Measurements from ENCODE around the gene ZMIZ1. TPM values are rescaled to one million over a fixed set of nuclear protein-coding genes. Genes with fewer than 3 reads are reported as not detected.

Gene ZMIZ1
- total RNA-seq, 1 experiment from 2014 or later: 28.4 TPM

GRCh38 chr10:79230850-79231249 is 162.1 kb downstream of the ZMIZ1 start:
- no peak for DNase-seq (ENCODE audit: low read depth, low spot score)
- TF ChIP-seq JUND (IDR thresholded peaks at IDR 0.05): no peak
- no peak for TF ChIP-seq ATF3 (IDR thresholded peaks at IDR 0.05)
- no peak for TF ChIP-seq ZNF274 (IDR thresholded peaks at IDR 0.05; ENCODE audit: low read depth, low read length)
- TF ChIP-seq SP1 (IDR thresholded peaks at IDR 0.05; ENCODE audit: low read depth): no peak
- ChIA-PET POLR2A (no interaction called here), CTCF (no interaction called here), RAD21 (ENCODE audit: low non-redundant PET in 1 of 2, low total read pairs in 2 of 2, uncharacterized antibody in 2 of 2, unreplicated experiment in 2 of 2) (no interaction called here)
- ATAC-seq: no peak
- Histone ChIP-seq H3K9me2 (ENCODE audit: insufficient read depth) (no peaks in the 10 kb centered on the region), H2AFZ (ENCODE audit: low read depth, low read length, poor library complexity, severe bottlenecking) (no peak overlapping the region), H3K9ac (ENCODE audit: low read length) (no peak overlapping the region), H3K4me3 (replicated peaks in 1 of 2; ENCODE audit: low read depth in 1 of 2, low read length in 2 of 2) (no peak overlapping the region), H3K27me3 (ENCODE audit: insufficient read depth, low read length) (no peaks in the 10 kb centered on the region), H3K27ac (ENCODE audit: low read depth, low read length) (no peak overlapping the region), H3K9me3 (ENCODE audit: control insufficient read depth in 1 of 2, insufficient read depth in 1 of 2, low read depth in 1 of 2, low read length in 2 of 2) (no peaks in the 10 kb centered on the region), H3K4me2 (ENCODE audit: low read length) (no peak overlapping the region), H4K20me1 (ENCODE audit: insufficient read depth) (no peaks in the 10 kb centered on the region), H3K36me3 (ENCODE audit: control insufficient read depth in 1 of 2, insufficient read depth in 2 of 2, low read length in 2 of 2) (no peaks in the 10 kb centered on the region), H3K79me2 (ENCODE audit: insufficient read depth, low read length) (no peaks in the 10 kb centered on the region), H3K4me1 (ENCODE audit: control insufficient read depth in 1 of 2, insufficient read depth in 2 of 2, low read length in 2 of 2) (no peaks in the 10 kb centered on the region)
- intact Hi-C loops (cut with micrococcal nuclease): no loop called here
- BruUV-seq (replicated peaks): no TSS peak

- no peak for DNase-seq (ENCODE audit: low read depth, low spot score)
- H3K27me3 ChIP-seq (ENCODE audit: insufficient read depth, low read length): no peaks in the 10 kb centered on the region
- POLR2A ChIA-PET: no interaction called here
- H3K9me3 ChIP-seq (ENCODE audit: control insufficient read depth in 1 of 2, insufficient read depth in 1 of 2, low read depth in 1 of 2, low read length in 2 of 2): no peaks in the 10 kb centered on the region
- H2AFZ ChIP-seq (ENCODE audit: low read depth, low read length, poor library complexity, severe bottlenecking): no peak overlapping the region
- H3K9me2 ChIP-seq (ENCODE audit: insufficient read depth): no peaks in the 10 kb centered on the region
- TF ChIP-seq REST (IDR thresholded peaks at IDR 0.05; ENCODE audit: low read depth) (no peak), ZFX (IDR thresholded peaks at IDR 0.05) (no peak), ZNF274 (IDR thresholded peaks at IDR 0.05; ENCODE audit: low read depth, low read length) (no peak), MAX (IDR thresholded peaks at IDR 0.05) (no peak), RAD21 (IDR thresholded peaks at IDR 0.05; ENCODE audit: low read depth) (no peak), CEBPB (IDR thresholded peaks at IDR 0.05; ENCODE audit: low read depth) (no peak)
- H3K9ac ChIP-seq (ENCODE audit: low read length): no peak overlapping the region
- no peak overlapping the region for H3K4me2 ChIP-seq (ENCODE audit: low read length)
- no peaks in the 10 kb centered on the region for H3K4me1 ChIP-seq (ENCODE audit: control insufficient read depth in 1 of 2, insufficient read depth in 2 of 2, low read length in 2 of 2)
- intact Hi-C loops (cut with micrococcal nuclease): no loop called here
- no peak for ATAC-seq
- CTCF ChIA-PET: no interaction called here
- H3K27ac ChIP-seq (ENCODE audit: low read depth, low read length): no peak overlapping the region
- RAD21 ChIA-PET (ENCODE audit: low non-redundant PET in 1 of 2, low total read pairs in 2 of 2, uncharacterized antibody in 2 of 2, unreplicated experiment in 2 of 2): no interaction called here
- no peaks in the 10 kb centered on the region for H3K36me3 ChIP-seq (ENCODE audit: control insufficient read depth in 1 of 2, insufficient read depth in 2 of 2, low read length in 2 of 2)
- H3K79me2 ChIP-seq (ENCODE audit: insufficient read depth, low read length): no peaks in the 10 kb centered on the region
- no peaks in the 10 kb centered on the region for H4K20me1 ChIP-seq (ENCODE audit: insufficient read depth)
- no peak overlapping the region for H3K4me3 ChIP-seq (replicated peaks in 1 of 2; ENCODE audit: low read depth in 1 of 2, low read length in 2 of 2)
- BruUV-seq (replicated peaks): no TSS peak
These were observed 163.1 kb downstream of the ZMIZ1 start for GRCh38 chr10:79231908-79232307.
